Right lobe of liver (tissue), 4 donors: ENCODE results near the gene PARVG.

Source experiments
- CTCF ChIP-seq, 4 donors: fragments of 200-600 bp in 3 of 4; fragments of 450-650 bp in 1 of 4; IDR thresholded peaks; one replicate each; pipeline versions ENCODE4 v1.5.1 to v1.8.0; 2016 to 2022; ENCODE audit warnings: antibody characterized with exemption in 4 of 4, mild to moderate bottlenecking in 2 of 4
- POLR2A ChIP-seq: fragments of 450-650 bp; IDR thresholded peaks from one replicate; pipeline ENCODE4 v1.6.1; 2017; ENCODE audit warnings: antibody characterized with exemption, mild to moderate bottlenecking
- donor health status: DM: no; HTN: no; CAD: no.
- donor health status: DM: no; HTN: no; CAD: no.
- donor health status: DM: no; HTN: yes; CAD: no.

- TF ChIP-seq CTCF (IDR thresholded peaks at IDR 0.05) (no peak), POLR2A (no peak)
Observed at GRCh38 chr22:44229809-44230208, 49.1 kb downstream of the PARVG start.
